HepG2 (cell line): ENCODE results near the gene WNT6. TPM values are rescaled to one million over a fixed set of nuclear protein-coding genes. Genes with fewer than 3 reads are reported as not detected.

ENCODE experiments used
- ATF1 ChIP-seq: IDR thresholded peaks from 2 replicates; pipeline ENCODE4 v1.6.1; 2016; ENCODE audit warnings: mild to moderate bottlenecking, control low read depth
- CAMTA2 ChIP-seq: sonication (generic); formaldehyde crosslinking; IDR thresholded peaks from 2 replicates; pipeline ENCODE4 v1.4.0; 2020; ENCODE audit warnings: mild to moderate bottlenecking, missing genetic modification reagents, borderline replicate concordance
- FOSL1 ChIP-seq: sonication (generic); formaldehyde crosslinking; IDR thresholded peaks from 2 replicates; pipeline ENCODE4 v1.9.0; 2021; ENCODE audit warnings: missing genetic modification reagents, borderline replicate concordance
- IKZF5 ChIP-seq: IDR thresholded peaks from 2 replicates; pipeline ENCODE4 v1.6.1; 2018; ENCODE audit warnings: missing genetic modification reagents, mild to moderate bottlenecking, missing compliant biosample characterization
- RAD51 ChIP-seq: fragments of 450-650 bp; IDR thresholded peaks from 2 replicates; pipeline ENCODE4 v1.6.1; 2016; ENCODE audit warnings: borderline replicate concordance
- SNAPC5 ChIP-seq: sonication (generic); formaldehyde crosslinking; IDR thresholded peaks from 2 replicates; pipeline ENCODE4 v1.8.1; 2023; ENCODE audit warnings: mild to moderate bottlenecking, missing genetic modification reagents, borderline replicate concordance
- SNRNP70 ChIP-seq: fragments of 200-400 bp; formaldehyde crosslinking; IDR thresholded peaks from 2 replicates; pipeline ENCODE4 v1.6.1; 2017; ENCODE audit warnings: mild to moderate bottlenecking, low read depth, low read length, moderate library complexity
- SOX13 ChIP-seq, 3 experiments: fragments of 450-650 bp in 1 of 3; sonication (generic) in 1 of 3; formaldehyde crosslinking in 1 of 3; IDR thresholded peaks in 2 of 3; conservative IDR thresholded peaks in 1 of 3; 2 replicates each; pipeline versions ENCODE4 v1.5.0 to v1.6.1; 2016 to 2020; ENCODE audit warnings: antibody characterized with exemption in 1 of 3, mild to moderate bottlenecking in 1 of 3, missing compliant biosample characterization in 1 of 3, missing genetic modification reagents in 1 of 3, moderate library complexity in 1 of 3
- ZBTB3 ChIP-seq: sonication (generic); formaldehyde crosslinking; IDR thresholded peaks from 2 replicates; pipeline ENCODE4 v1.4.0; 2020; ENCODE audit warnings: low read depth, mild to moderate bottlenecking, moderate library complexity, missing genetic modification reagents, borderline replicate concordance
- ZBTB7A ChIP-seq: sonication (generic); formaldehyde crosslinking; IDR thresholded peaks from 2 replicates; pipeline ENCODE4 v1.8.0; 2022; ENCODE audit warnings: mild to moderate bottlenecking, missing genetic modification reagents
- ZMYM4 ChIP-seq: sonication (generic); formaldehyde crosslinking; IDR thresholded peaks from 2 replicates; pipeline ENCODE4 v1.8.1; 2023; ENCODE audit warnings: mild to moderate bottlenecking, missing genetic modification reagents
- ZNF570 ChIP-seq: sonication (generic); formaldehyde crosslinking; IDR thresholded peaks from 2 replicates; pipeline ENCODE4 v1.4.0; 2020; ENCODE audit warnings: mild to moderate bottlenecking, missing genetic modification reagents, borderline replicate concordance
- ZNF703 ChIP-seq: sonication (generic); formaldehyde crosslinking; IDR thresholded peaks from 2 replicates; pipeline ENCODE4 v1.5.1; 2020; ENCODE audit warnings: missing genetic modification reagents, mild to moderate bottlenecking, moderate library complexity, borderline replicate concordance
- ZNF790 ChIP-seq: sonication (generic); formaldehyde crosslinking; IDR thresholded peaks from 2 replicates; pipeline ENCODE4 v1.8.0; 2022; ENCODE audit warnings: missing genetic modification reagents, mild to moderate bottlenecking, borderline replicate concordance
- polyA plus RNA-seq, 8 experiments: library from polyadenylated mRNA; depleted of rRNA in 3 of 8; stranded (reverse) in 7 of 8; unstranded in 1 of 8; fragments of >200 nt; fragmentation: Illumina TruSeq in 4 of 8; extraction: Trizol in 4 of 8; gene quantifications; 2 replicates each; pipeline versions ENCODE4 v1.2.1 to v1.2.3, GENCODE V29; 2011 to 2016; ENCODE audit warnings: low read depth in 4 of 8, missing spikeins in 1 of 8, mixed read lengths in 1 of 8; ENCODE audit not compliant: insufficient read depth in 1 of 8
- total RNA-seq, 5 experiments: library from RNA; depleted of rRNA; stranded (reverse); fragments of >200 nt; fragmentation: Illumina TruSeq; extraction: Trizol; gene quantifications; 2 replicates each; pipeline ENCODE4 v1.2.3, GENCODE V29; 2016; ENCODE audit warnings: low read depth in 1 of 5
- TF ChIP-seq, protein P1 (sequence below): sonication (generic); formaldehyde crosslinking; IDR thresholded peaks from 2 replicates; pipeline ENCODE4 v1.4.0; 2020; ENCODE audit warnings: missing genetic modification reagents
- TF ChIP-seq, protein P2 (sequence below): sonication (generic); formaldehyde crosslinking; IDR thresholded peaks from 2 replicates; pipeline ENCODE4 v1.8.0; 2022; ENCODE audit warnings: mild to moderate bottlenecking, missing genetic modification reagents
- TF ChIP-seq, protein P3 (sequence below): sonication (generic); formaldehyde crosslinking; IDR thresholded peaks from 2 replicates; pipeline ENCODE4 v1.4.0; 2020; ENCODE audit warnings: missing genetic modification reagents, borderline replicate concordance
- TF ChIP-seq, protein P4 (sequence below): sonication (generic); formaldehyde crosslinking; IDR thresholded peaks from 2 replicates; pipeline ENCODE4 v1.4.0; 2020; ENCODE audit warnings: missing genetic modification reagents, low read depth, mild to moderate bottlenecking, borderline replicate concordance

Gene WNT6
- total and polyA plus RNA-seq, 2 of the 13 experiments (the other 11 are each of a cell fraction or from before 2014, with no cell fraction given) = 0.20 TPM; not detected in 1

GRCh38 chr2:218908721-218909619 is 49.4 kb downstream of the WNT6 start (continued):
- TF ChIP-seq, protein P1, sequence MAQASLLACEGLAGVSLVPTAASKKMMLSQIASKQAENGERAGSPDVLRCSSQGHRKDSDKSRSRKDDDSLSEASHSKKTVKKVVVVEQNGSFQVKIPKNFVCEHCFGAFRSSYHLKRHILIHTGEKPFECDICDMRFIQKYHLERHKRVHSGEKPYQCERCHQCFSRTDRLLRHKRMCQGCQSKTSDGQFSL (CRISPR knock-in tag) = no peak
- TF ChIP-seq IKZF5 = peak; percentile 82
- TF ChIP-seq ZBTB7A (CRISPR knock-in tag) = peak; percentile 83; the same call in 1 of the 2 replicates
- TF ChIP-seq FOSL1 (CRISPR knock-in tag) = no peak
- no peak for TF ChIP-seq SNRNP70
- no peak; the same call in 1 of the 2 replicates for TF ChIP-seq ZNF790 (CRISPR knock-in tag)
- peak; percentile 100 for TF ChIP-seq ZMYM4 (CRISPR knock-in tag)
- TF ChIP-seq, protein P2, sequence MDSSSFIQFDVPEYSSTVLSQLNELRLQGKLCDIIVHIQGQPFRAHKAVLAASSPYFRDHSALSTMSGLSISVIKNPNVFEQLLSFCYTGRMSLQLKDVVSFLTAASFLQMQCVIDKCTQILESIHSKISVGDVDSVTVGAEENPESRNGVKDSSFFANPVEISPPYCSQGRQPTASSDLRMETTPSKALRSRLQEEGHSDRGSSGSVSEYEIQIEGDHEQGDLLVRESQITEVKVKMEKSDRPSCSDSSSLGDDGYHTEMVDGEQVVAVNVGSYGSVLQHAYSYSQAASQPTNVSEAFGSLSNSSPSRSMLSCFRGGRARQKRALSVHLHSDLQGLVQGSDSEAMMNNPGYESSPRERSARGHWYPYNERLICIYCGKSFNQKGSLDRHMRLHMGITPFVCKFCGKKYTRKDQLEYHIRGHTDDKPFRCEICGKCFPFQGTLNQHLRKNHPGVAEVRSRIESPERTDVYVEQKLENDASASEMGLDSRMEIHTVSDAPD (CRISPR knock-in tag) = peak; percentile 91; the same call in 1 of the 2 replicates
- TF ChIP-seq CAMTA2 = peak; percentile 98
- TF ChIP-seq, protein P3, sequence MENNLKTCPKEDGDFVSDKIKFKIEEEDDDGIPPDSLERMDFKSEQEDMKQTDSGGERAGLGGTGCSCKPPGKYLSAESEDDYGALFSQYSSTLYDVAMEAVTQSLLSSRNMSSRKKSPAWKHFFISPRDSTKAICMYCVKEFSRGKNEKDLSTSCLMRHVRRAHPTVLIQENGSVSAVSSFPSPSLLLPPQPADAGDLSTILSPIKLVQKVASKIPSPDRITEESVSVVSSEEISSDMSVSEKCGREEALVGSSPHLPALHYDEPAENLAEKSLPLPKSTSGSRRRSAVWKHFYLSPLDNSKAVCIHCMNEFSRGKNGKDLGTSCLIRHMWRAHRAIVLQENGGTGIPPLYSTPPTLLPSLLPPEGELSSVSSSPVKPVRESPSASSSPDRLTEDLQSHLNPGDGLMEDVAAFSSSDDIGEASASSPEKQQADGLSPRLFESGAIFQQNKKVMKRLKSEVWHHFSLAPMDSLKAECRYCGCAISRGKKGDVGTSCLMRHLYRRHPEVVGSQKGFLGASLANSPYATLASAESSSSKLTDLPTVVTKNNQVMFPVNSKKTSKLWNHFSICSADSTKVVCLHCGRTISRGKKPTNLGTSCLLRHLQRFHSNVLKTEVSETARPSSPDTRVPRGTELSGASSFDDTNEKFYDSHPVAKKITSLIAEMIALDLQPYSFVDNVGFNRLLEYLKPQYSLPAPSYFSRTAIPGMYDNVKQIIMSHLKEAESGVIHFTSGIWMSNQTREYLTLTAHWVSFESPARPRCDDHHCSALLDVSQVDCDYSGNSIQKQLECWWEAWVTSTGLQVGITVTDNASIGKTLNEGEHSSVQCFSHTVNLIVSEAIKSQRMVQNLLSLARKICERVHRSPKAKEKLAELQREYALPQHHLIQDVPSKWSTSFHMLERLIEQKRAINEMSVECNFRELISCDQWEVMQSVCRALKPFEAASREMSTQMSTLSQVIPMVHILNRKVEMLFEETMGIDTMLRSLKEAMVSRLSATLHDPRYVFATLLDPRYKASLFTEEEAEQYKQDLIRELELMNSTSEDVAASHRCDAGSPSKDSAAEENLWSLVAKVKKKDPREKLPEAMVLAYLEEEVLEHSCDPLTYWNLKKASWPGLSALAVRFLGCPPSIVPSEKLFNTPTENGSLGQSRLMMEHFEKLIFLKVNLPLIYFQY (CRISPR knock-in tag) = peak; percentile 18
- TF ChIP-seq, protein P4, sequence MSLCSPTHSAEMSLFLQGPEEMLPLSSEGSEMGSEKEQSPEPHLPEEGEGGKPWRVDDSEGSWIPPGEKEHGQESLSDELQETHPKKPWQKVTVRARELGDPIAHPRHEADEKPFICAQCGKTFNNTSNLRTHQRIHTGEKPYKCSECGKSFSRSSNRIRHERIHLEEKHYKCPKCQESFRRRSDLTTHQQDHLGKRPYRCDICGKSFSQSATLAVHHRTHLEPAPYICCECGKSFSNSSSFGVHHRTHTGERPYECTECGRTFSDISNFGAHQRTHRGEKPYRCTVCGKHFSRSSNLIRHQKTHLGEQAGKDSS (CRISPR knock-in tag) = peak; percentile 89; the same call in 1 of the 2 replicates
- no peak for TF ChIP-seq ZNF570 (CRISPR knock-in tag)
- peak; percentile 25; the same call in 1 of the 2 replicates for TF ChIP-seq SOX13 (IDR thresholded peaks at IDR 0.05)
- TF ChIP-seq SOX13 (CRISPR knock-in tag; conservative IDR thresholded peaks at IDR 0.05 in 1 of 2, IDR thresholded peaks at IDR 0.05 in 1 of 2) = peak in 1 of 2 experiments; percentile 40; a peak in 2 of 4 replicates
- TF ChIP-seq RAD51 = no peak
- no peak for TF ChIP-seq ZBTB3 (CRISPR knock-in tag)
- no peak for TF ChIP-seq ZNF703
- peak; percentile 82 for TF ChIP-seq ATF1 (CRISPR knock-in tag)
- peak; percentile 92; the same call in 1 of the 2 replicates for TF ChIP-seq SNAPC5
